ENCODE measurements around the gene SMG1.

Gene SMG1

GRCh38 chr16:18855196-18855595, 71.0 kb downstream of the SMG1 start:
- in situ Hi-C loops (cut with HindIII; ENCODE audit: low sequenced_read_pairs), result no loop called here

GRCh38 chr16:18853694-18854093, 72.5 kb downstream of the SMG1 start:
- in situ Hi-C loops (cut with HindIII; ENCODE audit: low sequenced_read_pairs), result no loop called here

- in situ Hi-C loops (cut with HindIII; ENCODE audit: low sequenced_read_pairs), result no loop called here
Observed at GRCh38 chr16:18852647-18853046, 73.6 kb downstream of the SMG1 start.

GRCh38 chr16:18846416-18846815, 79.8 kb downstream of the SMG1 start:
- in situ Hi-C loops (cut with HindIII; ENCODE audit: low sequenced_read_pairs), result no loop called here

- in situ Hi-C loops (cut with HindIII; ENCODE audit: low sequenced_read_pairs), result no loop called here
Observed at GRCh38 chr16:18842565-18842964, 83.6 kb downstream of the SMG1 start.

GRCh38 chr16:18841833-18842525, 84.2 kb downstream of the SMG1 start:
- in situ Hi-C loops (cut with HindIII; ENCODE audit: low sequenced_read_pairs), result no loop called here

GRCh38 chr16:18839555-18839954, 86.7 kb downstream of the SMG1 start:
- in situ Hi-C loops (cut with HindIII; ENCODE audit: low sequenced_read_pairs), result no loop called here

- in situ Hi-C loops (cut with HindIII; ENCODE audit: low sequenced_read_pairs), result no loop called here
Observed at GRCh38 chr16:18836702-18837101, 89.5 kb downstream of the SMG1 start.

- in situ Hi-C loops (cut with HindIII; ENCODE audit: low sequenced_read_pairs), result no loop called here
Observed at GRCh38 chr16:18834864-18835263, 91.3 kb downstream of the SMG1 start.

- in situ Hi-C loops (cut with HindIII; ENCODE audit: low sequenced_read_pairs), result no loop called here
Observed at GRCh38 chr16:18833707-18834505, 92.3 kb downstream of the SMG1 start.

- in situ Hi-C loops (cut with HindIII; ENCODE audit: low sequenced_read_pairs), result no loop called here
Observed at GRCh38 chr16:18832613-18833012, 93.6 kb downstream of the SMG1 start.

- in situ Hi-C loops (cut with HindIII; ENCODE audit: low sequenced_read_pairs), result no loop called here
Observed at GRCh38 chr16:18832006-18832405, 94.2 kb downstream of the SMG1 start.

GRCh38 chr16:18829251-18829650, 97.0 kb downstream of the SMG1 start:
- in situ Hi-C loops (cut with HindIII; ENCODE audit: low sequenced_read_pairs), result no loop called here

- in situ Hi-C loops (cut with HindIII; ENCODE audit: low sequenced_read_pairs), result no loop called here
Observed at GRCh38 chr16:18827890-18828289, 98.3 kb downstream of the SMG1 start.

- in situ Hi-C loops (cut with HindIII; ENCODE audit: low sequenced_read_pairs), result loop anchor here (25.0 kb wide), 1 partner anchor 146 kb away; no protein-coding TSS in a partner anchor
Observed at GRCh38 chr16:18816286-18816685, 109.9 kb downstream of the SMG1 start.

- in situ Hi-C loops (cut with HindIII; ENCODE audit: low sequenced_read_pairs), result loop anchor here (25.0 kb wide), 1 partner anchor 150 kb away; no protein-coding TSS in a partner anchor
Observed at GRCh38 chr16:18811925-18812324, 114.3 kb downstream of the SMG1 start.

GRCh38 chr16:18809165-18809564, 117.0 kb downstream of the SMG1 start:
- in situ Hi-C loops (cut with HindIII; ENCODE audit: low sequenced_read_pairs), result loop anchor here (25.0 kb wide), 1 partner anchor 153 kb away; no protein-coding TSS in a partner anchor

GRCh38 chr16:18805257-18805773, 120.9 kb downstream of the SMG1 start:
- in situ Hi-C loops (cut with HindIII; ENCODE audit: low sequenced_read_pairs), result loop anchor here (25.0 kb wide), 1 partner anchor 157 kb away; no protein-coding TSS in a partner anchor

GRCh38 chr16:18804540-18804939, 121.7 kb downstream of the SMG1 start:
- in situ Hi-C loops (cut with HindIII; ENCODE audit: low sequenced_read_pairs), result loop anchor here (25.0 kb wide), 1 partner anchor 158 kb away; no protein-coding TSS in a partner anchor

- in situ Hi-C loops (cut with HindIII; ENCODE audit: low sequenced_read_pairs), result loop anchor here (25.0 kb wide), 1 partner anchor 158 kb away; no protein-coding TSS in a partner anchor
Observed at GRCh38 chr16:18803569-18804462, 122.4 kb downstream of the SMG1 start.
